ENCODE results near the gene FNDC7. TPM values are rescaled to one million over a fixed set of nuclear protein-coding genes. Genes with fewer than 3 reads are reported as not detected.

FNDC7 gene
- total RNA-seq, 3 donors from 2014 or later: not detected

DNA sequence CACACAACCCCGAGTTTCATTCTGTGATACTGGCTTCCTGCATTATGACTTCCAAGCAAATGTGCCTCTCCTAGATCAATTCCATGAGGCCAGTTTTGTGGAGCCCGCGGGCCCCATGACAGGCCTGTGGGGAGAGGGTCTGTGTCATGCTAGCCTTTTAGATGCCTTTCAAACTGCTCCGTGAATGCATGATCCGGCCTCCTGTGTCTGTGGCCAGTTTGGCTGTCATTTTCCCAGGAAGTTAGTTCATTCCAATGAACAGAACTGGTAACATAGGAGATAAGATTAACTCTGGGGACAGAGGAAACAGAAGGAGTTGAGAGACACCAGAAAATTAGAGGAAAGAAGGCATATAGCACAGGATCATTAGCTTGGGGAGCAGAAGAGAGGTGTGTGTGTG, 3.2 kb downstream of the FNDC7 start:
- no peaks in the 10 kb centered on the region for H3K36me3 ChIP-seq (ENCODE audit: low read depth)
- TF ChIP-seq, protein P1, sequence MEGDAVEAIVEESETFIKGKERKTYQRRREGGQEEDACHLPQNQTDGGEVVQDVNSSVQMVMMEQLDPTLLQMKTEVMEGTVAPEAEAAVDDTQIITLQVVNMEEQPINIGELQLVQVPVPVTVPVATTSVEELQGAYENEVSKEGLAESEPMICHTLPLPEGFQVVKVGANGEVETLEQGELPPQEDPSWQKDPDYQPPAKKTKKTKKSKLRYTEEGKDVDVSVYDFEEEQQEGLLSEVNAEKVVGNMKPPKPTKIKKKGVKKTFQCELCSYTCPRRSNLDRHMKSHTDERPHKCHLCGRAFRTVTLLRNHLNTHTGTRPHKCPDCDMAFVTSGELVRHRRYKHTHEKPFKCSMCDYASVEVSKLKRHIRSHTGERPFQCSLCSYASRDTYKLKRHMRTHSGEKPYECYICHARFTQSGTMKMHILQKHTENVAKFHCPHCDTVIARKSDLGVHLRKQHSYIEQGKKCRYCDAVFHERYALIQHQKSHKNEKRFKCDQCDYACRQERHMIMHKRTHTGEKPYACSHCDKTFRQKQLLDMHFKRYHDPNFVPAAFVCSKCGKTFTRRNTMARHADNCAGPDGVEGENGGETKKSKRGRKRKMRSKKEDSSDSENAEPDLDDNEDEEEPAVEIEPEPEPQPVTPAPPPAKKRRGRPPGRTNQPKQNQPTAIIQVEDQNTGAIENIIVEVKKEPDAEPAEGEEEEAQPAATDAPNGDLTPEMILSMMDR (IDR thresholded peaks at IDR 0.05): no peak
- no peak for DNase-seq
- no peaks in the 10 kb centered on the region for H3K9me3 ChIP-seq
- ATAC-seq: no peak
- H3K4me1 ChIP-seq (ENCODE audit: low read depth): no peaks in the 10 kb centered on the region
- intact Hi-C loops (cut with DNase I, micrococcal nuclease): no loop called here
- no peak overlapping the region for H3K4me3 ChIP-seq

DNA sequence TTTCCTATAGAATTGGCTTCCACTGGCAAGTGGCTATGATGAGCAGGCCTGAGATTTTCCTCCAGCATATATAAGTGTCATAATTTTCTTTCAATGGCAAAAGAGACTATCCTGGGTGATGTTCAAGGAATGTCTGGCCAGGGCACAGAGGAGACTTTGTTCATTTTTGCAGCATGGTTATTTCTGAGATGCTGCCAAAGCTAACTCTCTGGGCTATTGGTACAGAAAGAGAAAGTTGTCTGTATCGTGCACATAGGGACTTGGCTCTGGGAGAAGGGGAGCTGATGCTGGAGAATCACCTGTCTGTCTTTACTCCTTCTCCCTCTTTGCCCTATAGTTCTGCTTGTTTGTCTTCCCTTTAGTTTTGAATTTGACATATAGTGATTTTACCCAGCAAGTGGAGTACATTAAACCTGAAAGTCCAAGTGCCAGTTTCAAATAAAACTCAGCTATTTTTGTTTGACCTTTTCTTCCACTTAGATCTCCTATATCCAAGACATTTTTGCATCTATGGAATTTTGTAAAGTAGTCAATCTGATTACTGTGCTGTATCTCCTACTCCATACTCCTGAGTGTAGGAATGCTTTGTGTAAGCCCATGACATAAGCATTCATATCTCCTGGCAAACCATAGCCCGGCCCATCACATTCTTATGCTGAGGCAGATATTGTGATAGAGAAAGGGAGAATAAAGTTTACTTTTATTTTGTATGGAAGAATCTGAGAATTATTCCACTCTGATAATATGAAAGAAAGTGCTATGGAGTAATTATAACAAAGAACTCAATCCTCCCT, 3.9 kb downstream of the FNDC7 start:
- no peaks in the 10 kb centered on the region for H3K4me1 ChIP-seq (ENCODE audit: low read depth)
- no peaks in the 10 kb centered on the region for H3K9me3 ChIP-seq
- TF ChIP-seq, protein P1 (IDR thresholded peaks at IDR 0.05): no peak
- intact Hi-C loops (cut with DNase I, micrococcal nuclease): no loop called here
- no peak overlapping the region for H3K4me3 ChIP-seq
- ATAC-seq: no peak
- no peak for DNase-seq
- no peaks in the 10 kb centered on the region for H3K36me3 ChIP-seq (ENCODE audit: low read depth)

DNA sequence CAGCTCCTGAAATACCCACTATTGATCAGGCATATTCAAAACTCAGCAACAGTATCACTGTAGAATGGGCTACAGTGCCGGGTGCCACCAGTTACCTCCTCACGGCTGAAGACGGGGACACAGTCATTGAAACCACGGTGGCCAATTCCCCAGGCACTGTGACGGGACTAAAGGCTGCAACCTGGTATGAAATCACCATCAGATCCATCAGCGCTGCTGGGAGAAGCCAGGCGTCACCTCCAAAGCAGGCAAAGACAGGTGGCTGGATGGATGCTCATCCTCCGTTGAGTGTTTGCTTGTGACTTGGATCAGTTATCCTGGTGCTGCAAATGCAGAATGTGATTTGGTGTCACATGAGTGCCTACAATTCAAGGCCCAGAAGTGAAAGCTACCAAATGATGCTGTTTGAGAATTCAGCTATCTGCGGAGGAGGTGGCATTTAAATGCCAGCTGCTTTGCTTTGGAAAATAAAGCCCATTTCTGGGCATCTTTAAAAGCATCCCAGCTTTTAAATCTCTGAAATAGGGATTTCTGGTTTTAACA, 5.1 kb downstream of the FNDC7 start:
- intact Hi-C loops (cut with DNase I, micrococcal nuclease): no loop called here
- DNase-seq (no peak), ATAC-seq (no peak)
- Histone ChIP-seq H3K4me1 (ENCODE audit: low read depth) (no peaks in the 10 kb centered on the region), H3K4me3 (no peak overlapping the region), H3K9me3 (no peaks in the 10 kb centered on the region), H3K36me3 (ENCODE audit: low read depth) (no peaks in the 10 kb centered on the region)
- TF ChIP-seq, protein P1 (IDR thresholded peaks at IDR 0.05): no peak

DNA sequence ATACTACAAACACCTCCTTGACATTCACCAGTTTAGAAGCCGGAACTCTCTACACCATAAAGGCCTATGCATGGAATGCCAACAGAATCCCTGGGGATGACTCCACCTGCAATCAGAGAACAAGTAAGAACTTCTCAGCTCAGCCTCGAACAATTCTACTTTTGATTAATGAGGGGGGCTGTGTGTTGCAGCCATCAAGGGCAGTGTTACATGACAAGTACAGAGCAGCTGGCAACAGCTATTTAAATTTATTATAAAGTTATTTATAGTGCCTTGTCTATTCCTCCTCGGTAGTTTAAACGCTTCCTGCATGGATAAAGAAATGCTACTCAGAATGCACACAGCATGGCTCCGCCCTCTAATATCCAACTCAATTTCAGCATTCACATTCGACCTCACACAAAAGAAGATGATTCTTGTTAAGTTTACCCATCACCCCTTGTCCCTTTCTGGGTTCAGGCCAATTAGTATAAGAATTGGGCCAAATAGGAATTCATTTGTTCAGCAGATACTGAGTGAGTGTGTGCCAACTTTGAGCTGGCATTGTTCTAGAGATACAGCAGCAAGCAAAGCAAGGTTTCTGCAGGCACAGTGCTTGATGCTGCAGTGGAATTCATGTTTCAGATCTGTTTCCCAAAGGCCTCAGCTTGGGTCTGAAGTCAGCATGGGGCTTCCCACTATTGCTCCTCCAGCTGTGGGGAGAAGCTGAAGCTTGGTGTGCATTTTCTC, 6.4 kb downstream of the FNDC7 start:
- Histone ChIP-seq H3K36me3 (ENCODE audit: low read depth) (no peaks in the 10 kb centered on the region), H3K4me1 (ENCODE audit: low read depth) (no peaks in the 10 kb centered on the region), H3K4me3 (no peak overlapping the region), H3K9me3 (no peaks in the 10 kb centered on the region)
- DNase-seq (no peak), ATAC-seq (no peak)
- intact Hi-C loops (cut with DNase I, micrococcal nuclease): no loop called here
- TF ChIP-seq, protein P1 (IDR thresholded peaks at IDR 0.05): no peak

GRCh38 chr1:108719656-108720435, 7.1 kb downstream of the FNDC7 start:
- H3K36me3 ChIP-seq (ENCODE audit: low read depth): no peaks in the 10 kb centered on the region
- H3K4me1 ChIP-seq (ENCODE audit: low read depth): no peaks in the 10 kb centered on the region
- TF ChIP-seq, protein P1 (IDR thresholded peaks at IDR 0.05): no peak
- intact Hi-C loops (cut with DNase I, micrococcal nuclease): no loop called here
- ATAC-seq: no peak
- no peaks in the 10 kb centered on the region for H3K9me3 ChIP-seq
- no peak for DNase-seq
- H3K4me3 ChIP-seq: no peak overlapping the region
